Kidney (tissue), 14 donors: Measurements from ENCODE around the gene PIK3R2. TPM values are rescaled to one million over a fixed set of nuclear protein-coding genes. Genes with fewer than 3 reads are reported as not detected.

Source experiments
- DNase-seq, 5 donors: peaks; one replicate each; pipeline ENCODE4 v3.0.0-alpha.2; 2013 to 2020
- FAIRE-seq: peaks from 2 replicates; lab custom pipeline; 2012; peaks lifted over from hg19 to GRCh38; lab: Jason Lieb, UNC
- H3K27ac ChIP-seq, 2 donors: one replicate each; pipeline ENCODE4 v1.7.0; 2013; ENCODE audit warnings: low read depth in 2 of 2, low read length in 2 of 2, inconsistent platforms in 1 of 2
- H3K27me3 ChIP-seq: one replicate; pipeline ENCODE4 v1.7.1; 2013; ENCODE audit warnings: low read length, inconsistent platforms; ENCODE audit not compliant: control insufficient read depth, insufficient read depth
- H3K36me3 ChIP-seq, 3 donors: one replicate each; pipeline versions ENCODE4 v1.7.0 to v1.7.1; 2013; ENCODE audit warnings: low read length in 3 of 3, control low read depth in 1 of 3, inconsistent platforms in 1 of 3; ENCODE audit not compliant: insufficient read depth in 3 of 3, control insufficient read depth in 2 of 3
- H3K4me1 ChIP-seq, 3 donors: one replicate each; pipeline versions ENCODE4 v1.7.0 to v1.7.1; 2013; ENCODE audit warnings: low read length in 3 of 3, inconsistent platforms in 1 of 3, low read depth in 1 of 3; ENCODE audit not compliant: control insufficient read depth in 2 of 3, insufficient read depth in 2 of 3
- H3K4me3 ChIP-seq, 3 donors: one replicate each; pipeline versions ENCODE4 v1.7.0 to v1.8.1; 2013; ENCODE audit warnings: low read length in 3 of 3, control low read depth in 1 of 3, inconsistent platforms in 1 of 3
- H3K9ac ChIP-seq, 3 donors: one replicate each; pipeline versions ENCODE4 v1.7.0 to v1.7.1; 2013; ENCODE audit warnings: low read length in 3 of 3, control low read depth in 1 of 3, inconsistent platforms in 1 of 3
- H3K9me3 ChIP-seq, 3 donors: one replicate each; pipeline versions ENCODE4 v1.7.0 to v1.7.1; 2013; ENCODE audit warnings: low read length in 3 of 3, control low read depth in 1 of 3, inconsistent platforms in 1 of 3; ENCODE audit not compliant: control insufficient read depth in 2 of 3, insufficient read depth in 1 of 3
- CTCF ChIP-seq: IDR thresholded peaks from 3 replicates; pipeline ENCODE4 v1.5.1; 2012; ENCODE audit warnings: mild to moderate bottlenecking, moderate library complexity, borderline replicate concordance; ENCODE audit not compliant: insufficient read depth; ENCODE audit errors: extremely low read depth
- intact Hi-C: fragments of 100-400 bp; cut with DNase I; formaldehyde crosslinking; loops from one replicate; pipeline ENCODE4 v1.11.1; 2022
- polyA plus RNA-seq: library from polyadenylated mRNA; stranded (reverse); fragments of 350-450 nt; fragmentation: Illumina TruSeq; extraction: RNeasy Lipid Tissue Mini Kit (QIAGEN cat#74804); gene quantifications from one replicate; pipeline ENCODE4 v1.2.3, GENCODE V29; 2014; ENCODE audit warnings: low read depth, low replicate concordance; ENCODE audit not compliant: insufficient read depth
- total RNA-seq: library from RNA; stranded (reverse); fragmentation: NEBNext Ultra II Directional; extraction: Animal tissue kit (Norgen Biotek cat#: 25700); gene quantifications from one replicate; pipeline ENCODE4 v1.2.1, GENCODE V29; 2021
- donor health status: control.
- donor health status: control.
- donor health status: control.
- donor health status: control.
- donor health status: control.
- donor health status: DM: yes; HTN: yes; CAD: no.
- donor health status: Normal renal cell carcinoma (clear cell type).

The PIK3R2 gene
- total and polyA plus RNA-seq, 2 donors from 2014 or later: 10.1 to 29.6 TPM

- H3K4me3 ChIP-seq: peak overlapping the region; percentile 69 to 85 (median 81)
- peak overlapping the region; percentile 10 to 68 (median 27) for H3K9ac ChIP-seq
- no peaks in the 10 kb centered on the region for H3K9me3 ChIP-seq
- no peaks in the 10 kb centered on the region for H3K27me3 ChIP-seq
- H3K4me1 ChIP-seq: peaks cover 0 to 16% (median 3%) of the 10 kb centered on the region in 3 donors
- H3K36me3 ChIP-seq: peaks cover 0 to 20% (median 8%) of the 10 kb centered on the region in 3 donors
- no peak for FAIRE-seq
- peak overlapping the region; percentile 76 to 82 for H3K27ac ChIP-seq
- peak; percentile 46 to 87 (median 62) for DNase-seq
- intact Hi-C loops: no loop called here
- peak; percentile 21 for TF ChIP-seq CTCF
These were observed 49.9 kb downstream of the PIK3R2 start for GRCh38 chr19:18202778-18203407.

GRCh38 chr19:18203408-18203862 is 50.5 kb downstream of the PIK3R2 start:
- no peak for TF ChIP-seq CTCF
- peak overlapping the region; percentile 69 to 85 (median 81) for H3K4me3 ChIP-seq
- H3K9ac ChIP-seq: peak overlapping the region; percentile 17 to 68 (median 27)
- H3K27ac ChIP-seq: peak overlapping the region; percentile 76 to 82
- no peaks in the 10 kb centered on the region for H3K9me3 ChIP-seq
- DNase-seq: peak in 3 of 5 donors; percentile 37 to 89 (median 59)
- H3K4me1 ChIP-seq: peaks cover 0 to 16% (median 3%) of the 10 kb centered on the region in 3 donors
- FAIRE-seq: no peak
- intact Hi-C loops: no loop called here
- H3K36me3 ChIP-seq: peaks cover 0 to 15% (median 5%) of the 10 kb centered on the region in 3 donors
- H3K27me3 ChIP-seq: no peaks in the 10 kb centered on the region

GRCh38 chr19:18203863-18204393 is 51.0 kb downstream of the PIK3R2 start, which contains the start of gene RAB3A:
Gene RAB3A, minus strand, starts transcription at chr19:18204042. Its CDS starts 1,302 bp downstream, at chr19:18202740.
- Histone ChIP-seq H3K27ac (peak within 1 kb of the TSS; percentile 93 to 95), H3K27me3 (no peaks in the 10 kb centered on the region), H3K36me3 (peaks cover 0 to 10% (median 2%) of the 10 kb centered on the region in 3 donors), H3K4me3 (peak within 1 kb of the TSS; percentile 69 to 85 (median 81)), H3K4me1 (peaks cover 0 to 16% (median 3%) of the 10 kb centered on the region in 3 donors), H3K9me3 (no peaks in the 10 kb centered on the region), H3K9ac (peak within 1 kb of the TSS; percentile 27 to 92 (median 45))
- DNase-seq (peak; percentile 100), FAIRE-seq (peak; percentile 99)
- no peak for TF ChIP-seq CTCF
- intact Hi-C loops: no loop called here
